Fibroblast of lung (primary cell): Measurements from ENCODE around the gene NSMCE4A. TPM values are rescaled to one million over a fixed set of nuclear protein-coding genes. Genes with fewer than 3 reads are reported as not detected.

Experiments
- DNase-seq, 2 donors: peaks; one replicate each; pipeline versions ENCODE4 v3.0.0 to v3.0.0-alpha.2; 2010; ENCODE audit warnings: low read depth in 2 of 2
- H2AFZ ChIP-seq: 2 replicates; pipeline ENCODE4 v1.5.1; 2012; ENCODE audit warnings: low read length, control low read depth, inconsistent platforms
- H3K27ac ChIP-seq: 2 replicates; pipeline ENCODE4 v1.5.1; 2011; ENCODE audit warnings: low read length, control low read depth; ENCODE audit not compliant: insufficient read depth
- H3K27me3 ChIP-seq: 2 replicates; pipeline ENCODE4 v1.5.1; 2011; ENCODE audit warnings: mild to moderate bottlenecking, low read length; ENCODE audit not compliant: control insufficient read depth, insufficient read depth
- H3K36me3 ChIP-seq: 2 replicates; pipeline ENCODE4 v1.5.1; 2011; ENCODE audit warnings: low read length; ENCODE audit not compliant: control insufficient read depth, insufficient read depth
- H3K4me1 ChIP-seq: 2 replicates; pipeline ENCODE4 v1.5.1; 2011; ENCODE audit warnings: low read length; ENCODE audit not compliant: control insufficient read depth, insufficient read depth; ENCODE audit errors: extremely low read depth
- H3K4me2 ChIP-seq: 2 replicates; pipeline ENCODE4 v1.5.1; 2011; ENCODE audit warnings: low read length, control low read depth; ENCODE audit not compliant: insufficient read depth; ENCODE audit errors: extremely low read depth
- H3K4me3 ChIP-seq, 4 experiments: fragments of 200-600 bp in 1 of 4; sonication (generic) in 1 of 4; replicated peaks in 1 of 4; 2 replicates each; pipeline ENCODE4 v1.5.1; 2011 to 2016; ENCODE audit warnings: low read length in 4 of 4, low read depth in 3 of 4, mild to moderate bottlenecking in 3 of 4, control low read depth in 2 of 4, inconsistent platforms in 1 of 4, mixed read lengths in 1 of 4; ENCODE audit not compliant: insufficient read depth in 1 of 4; ENCODE audit errors: control extremely low read depth in 1 of 4
- H3K79me2 ChIP-seq: 2 replicates; pipeline ENCODE4 v1.5.1; 2012; ENCODE audit warnings: mild to moderate bottlenecking, low read length, inconsistent platforms; ENCODE audit not compliant: control insufficient read depth, insufficient read depth
- H3K9ac ChIP-seq: 2 replicates; pipeline ENCODE4 v1.5.1; 2011; ENCODE audit warnings: mild to moderate bottlenecking, low read length, control low read depth; ENCODE audit not compliant: insufficient read depth
- H3K9me3 ChIP-seq: 2 replicates; pipeline ENCODE4 v1.5.1; 2012; ENCODE audit warnings: low read depth, low read length; ENCODE audit not compliant: control insufficient read depth, insufficient read depth
- H4K20me1 ChIP-seq: 2 replicates; pipeline ENCODE4 v1.5.1; 2011; ENCODE audit warnings: low read length; ENCODE audit not compliant: control insufficient read depth, insufficient read depth; ENCODE audit errors: extremely low read depth
- EZH2 ChIP-seq: IDR thresholded peaks from 2 replicates; pipeline ENCODE4 v1.5.1; 2012; ENCODE audit warnings: low read length, control low read depth, mild to moderate bottlenecking; ENCODE audit errors: missing control alignments
- polyA plus RNA-seq, 2 donors: library from polyadenylated mRNA; depleted of rRNA in 1 of 2; stranded (reverse) in 1 of 2; unstranded in 1 of 2; fragments of >200 nt; gene quantifications; 2 replicates each; pipeline ENCODE4 v1.2.1, GENCODE V29; 2011 to 2012; ENCODE audit warnings: missing spikeins in 1 of 2
- total RNA-seq: library from RNA; depleted of rRNA; stranded (reverse); fragments of >200 nt; gene quantifications from 2 replicates; pipeline ENCODE4 v1.2.1, GENCODE V29; 2014
- TF ChIP-seq, protein P1 (sequence below), 2 donors: IDR thresholded peaks in 1 of 2; conservative IDR thresholded peaks in 1 of 2; 1 replicate in 1 of 2; 2 replicates in 1 of 2; pipeline ENCODE4 v1.5.1; 2011 to 2012; ENCODE audit warnings: low read length in 2 of 2, control low read depth in 1 of 2, inconsistent platforms in 1 of 2, low read depth in 1 of 2, mild to moderate bottlenecking in 1 of 2

Gene NSMCE4A
- total and polyA plus RNA-seq, 2 donors (not counting 1 experiment from before 2014, with no cell fraction given) = 13.2 to 26.3 TPM

DNA sequence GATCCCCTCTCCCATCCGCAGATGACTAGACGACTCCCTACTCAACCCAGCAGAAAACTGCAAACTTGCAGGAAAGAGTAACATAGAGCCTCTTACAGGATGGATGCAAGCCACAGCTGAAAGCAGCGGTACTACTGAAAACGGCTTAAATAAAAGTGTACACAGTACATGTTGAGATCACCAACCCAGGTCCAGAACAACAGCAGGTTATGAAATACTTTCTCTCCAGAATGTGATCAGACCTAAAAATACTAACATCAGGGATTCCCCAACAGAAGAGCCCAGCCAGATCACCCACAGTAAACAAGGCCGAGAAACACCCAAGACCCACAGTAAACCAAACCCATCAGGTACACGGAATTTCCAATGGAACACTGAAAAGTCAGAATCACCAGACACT is 60.4 kb downstream of the NSMCE4A start:
- H3K4me1 ChIP-seq = no peaks in the 10 kb centered on the region
- H3K9me3 ChIP-seq = no peaks in the 10 kb centered on the region
- H3K36me3 ChIP-seq = no peaks in the 10 kb centered on the region
- H3K9ac ChIP-seq = no peak overlapping the region
- no peak overlapping the region for H3K27ac ChIP-seq
- no peak overlapping the region for H2AFZ ChIP-seq
- TF ChIP-seq, protein P1, sequence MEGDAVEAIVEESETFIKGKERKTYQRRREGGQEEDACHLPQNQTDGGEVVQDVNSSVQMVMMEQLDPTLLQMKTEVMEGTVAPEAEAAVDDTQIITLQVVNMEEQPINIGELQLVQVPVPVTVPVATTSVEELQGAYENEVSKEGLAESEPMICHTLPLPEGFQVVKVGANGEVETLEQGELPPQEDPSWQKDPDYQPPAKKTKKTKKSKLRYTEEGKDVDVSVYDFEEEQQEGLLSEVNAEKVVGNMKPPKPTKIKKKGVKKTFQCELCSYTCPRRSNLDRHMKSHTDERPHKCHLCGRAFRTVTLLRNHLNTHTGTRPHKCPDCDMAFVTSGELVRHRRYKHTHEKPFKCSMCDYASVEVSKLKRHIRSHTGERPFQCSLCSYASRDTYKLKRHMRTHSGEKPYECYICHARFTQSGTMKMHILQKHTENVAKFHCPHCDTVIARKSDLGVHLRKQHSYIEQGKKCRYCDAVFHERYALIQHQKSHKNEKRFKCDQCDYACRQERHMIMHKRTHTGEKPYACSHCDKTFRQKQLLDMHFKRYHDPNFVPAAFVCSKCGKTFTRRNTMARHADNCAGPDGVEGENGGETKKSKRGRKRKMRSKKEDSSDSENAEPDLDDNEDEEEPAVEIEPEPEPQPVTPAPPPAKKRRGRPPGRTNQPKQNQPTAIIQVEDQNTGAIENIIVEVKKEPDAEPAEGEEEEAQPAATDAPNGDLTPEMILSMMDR (conservative IDR thresholded peaks at IDR 0.05 in 1 of 2, IDR thresholded peaks at IDR 0.05 in 1 of 2; ENCODE audit: low read depth in 1 of 2, low read length in 2 of 2) = no peak
- no peak for TF ChIP-seq EZH2
- no peak overlapping the region for H3K4me2 ChIP-seq
- H4K20me1 ChIP-seq = no peaks in the 10 kb centered on the region
- no peak overlapping the region for H3K4me3 ChIP-seq
- DNase-seq = no peak
- no peaks in the 10 kb centered on the region for H3K79me2 ChIP-seq
- no peaks in the 10 kb centered on the region for H3K27me3 ChIP-seq

DNA sequence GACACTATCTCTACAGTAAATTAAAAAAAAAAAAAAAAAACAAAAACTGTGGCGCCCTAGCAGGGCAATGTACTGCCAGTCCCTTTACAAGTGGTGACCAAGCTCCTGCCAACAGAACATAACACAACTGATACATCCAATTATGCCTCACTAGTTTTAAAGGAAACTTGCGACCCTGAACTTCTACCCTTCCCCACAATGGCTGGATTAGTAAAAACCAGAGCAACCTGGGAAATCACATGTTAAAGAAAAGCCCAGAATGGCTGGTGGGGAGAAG is 63.7 kb downstream of the NSMCE4A start:
- H3K9me3 ChIP-seq = no peaks in the 10 kb centered on the region
- H3K4me3 ChIP-seq = no peak overlapping the region
- no peaks in the 10 kb centered on the region for H3K4me1 ChIP-seq
- no peaks in the 10 kb centered on the region for H3K27me3 ChIP-seq
- no peaks in the 10 kb centered on the region for H4K20me1 ChIP-seq
- H3K9ac ChIP-seq = no peak overlapping the region
- no peaks in the 10 kb centered on the region for H3K79me2 ChIP-seq
- H3K4me2 ChIP-seq = no peak overlapping the region
- DNase-seq = no peak
- H3K36me3 ChIP-seq = no peaks in the 10 kb centered on the region
- TF ChIP-seq, protein P1 (conservative IDR thresholded peaks at IDR 0.05 in 1 of 2, IDR thresholded peaks at IDR 0.05 in 1 of 2; ENCODE audit: low read depth in 1 of 2, low read length in 2 of 2) = no peak
- TF ChIP-seq EZH2 = no peak
- H2AFZ ChIP-seq = no peak overlapping the region
- H3K27ac ChIP-seq = peak overlapping the region; percentile 38

DNA sequence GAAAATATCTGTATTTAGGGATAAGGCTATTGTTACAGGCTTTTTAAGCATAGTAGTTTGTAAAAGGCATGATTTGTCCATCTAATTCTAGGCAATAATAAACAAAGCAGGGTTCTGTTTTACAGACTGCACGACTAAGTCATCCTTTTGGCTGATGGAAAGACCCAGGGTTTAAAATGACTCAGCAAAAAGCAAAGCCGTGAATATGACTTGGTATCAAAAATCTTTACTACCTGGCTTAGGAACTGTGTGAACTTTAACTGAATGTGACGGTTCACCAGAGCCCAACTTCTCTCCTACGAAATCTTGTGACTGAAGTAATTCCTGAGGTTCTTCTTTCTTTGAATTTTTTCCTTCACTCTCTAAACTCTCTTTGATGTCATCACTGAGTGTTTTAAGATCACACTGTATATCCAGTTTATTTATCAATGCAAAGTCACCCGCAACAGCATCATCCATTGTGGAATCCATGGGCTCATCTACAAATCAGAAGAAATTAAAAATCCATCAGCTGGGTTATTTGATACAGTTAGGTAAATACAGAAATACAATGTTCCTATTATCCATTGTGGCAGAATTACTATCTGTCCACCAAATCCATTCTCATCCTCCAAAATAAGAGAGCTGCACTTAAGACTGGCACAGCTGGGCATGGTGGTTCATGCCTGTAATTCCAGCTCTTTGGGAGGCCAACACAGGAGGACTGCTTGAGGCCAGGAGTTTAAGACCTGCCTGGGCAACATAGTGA is 64.2 kb downstream of the NSMCE4A start:
- Histone ChIP-seq H3K27ac (peak overlapping the region; percentile 38), H3K79me2 (no peaks in the 10 kb centered on the region), H3K4me1 (no peaks in the 10 kb centered on the region), H2AFZ (no peak overlapping the region), H3K9ac (no peak overlapping the region), H3K9me3 (no peaks in the 10 kb centered on the region), H3K4me3 (no peak overlapping the region), H4K20me1 (no peaks in the 10 kb centered on the region), H3K27me3 (no peaks in the 10 kb centered on the region), H3K36me3 (no peaks in the 10 kb centered on the region), H3K4me2 (no peak overlapping the region)
- DNase-seq = peak; percentile 57 to 61
- TF ChIP-seq, protein P1 (conservative IDR thresholded peaks at IDR 0.05 in 1 of 2, IDR thresholded peaks at IDR 0.05 in 1 of 2; ENCODE audit: low read depth in 1 of 2, low read length in 2 of 2) = no peak
- TF ChIP-seq EZH2 = no peak

Other genes with a start within 250 kb of the NSMCE4A start
- 25.4 and 28.1 TPM in 2 replicates for gene ATE1, start 47.2 kb downstream of the NSMCE4A start, total RNA-seq
- 16.2 and 19.3 TPM in 2 replicates for gene ATE1, start 47.2 kb downstream of the NSMCE4A start, polyA plus RNA-seq
- 4.6 and 7.6 TPM in 2 replicates for gene TACC2, start 13.9 kb upstream of the NSMCE4A start, total RNA-seq
- 13.0 and 21.3 TPM in 2 replicates for gene TACC2, start 13.9 kb upstream of the NSMCE4A start, polyA plus RNA-seq